ENCODE data around the gene TOMM20. TPM values are rescaled to one million over a fixed set of nuclear protein-coding genes. Genes with fewer than 3 reads are reported as not detected.

The TOMM20 gene
- total and polyA plus RNA-seq, 2 of the 8 experiments (the other 6 are each of a cell fraction or from before 2014, with no cell fraction given): 71.4 to 168 TPM

GRCh38 chr1:235156740-235157139 is 28.1 kb upstream of the TOMM20 start:
- H3K36me3 ChIP-seq (ENCODE audit: control insufficient read depth in 2 of 4, insufficient read depth in 4 of 4, low read length in 3 of 4): peaks cover 17 to 60% (median 46%) of the 10 kb centered on the region in 4 experiments
- H3K23ac ChIP-seq (ENCODE audit: insufficient read length): no peak overlapping the region
- H3K4me2 ChIP-seq (ENCODE audit: insufficient read depth in 1 of 2, low read depth in 2 of 2, low read length in 2 of 2): no peak overlapping the region
- H2BK120ac ChIP-seq (replicated peaks; ENCODE audit: low read depth, low read length): no peak overlapping the region
- WGBS, 2 experiments (ENCODE audit: extremely low coverage in 1 of 2, insufficient coverage in 1 of 2, insufficient read length in 1 of 2, insufficient replicate concordance in 2 of 2, low coverage in 1 of 2, low lambda C conversion rate in 2 of 2, missing lambda C conversion rate in 1 of 2): 88% methylated on average over 4 of the region's 4 CpGs; no CpG with 5 or more reads in 1 of the 2 experiments
- no peak overlapping the region for H3K4me3 ChIP-seq (ENCODE audit: extremely low read depth in 1 of 4, insufficient read depth in 2 of 4, low read depth in 3 of 4, low read length in 4 of 4)
- H4K91ac ChIP-seq (replicated peaks; ENCODE audit: insufficient read length, low read length): no peak overlapping the region
- H2BK20ac ChIP-seq (ENCODE audit: low read length): no peak overlapping the region
- H2AK5ac ChIP-seq (ENCODE audit: low read depth, low read length): no peak overlapping the region
- H4K5ac ChIP-seq (ENCODE audit: insufficient read length, low read depth, low read length): no peak overlapping the region
- H2BK15ac ChIP-seq (ENCODE audit: low read length): no peak overlapping the region
- H3K79me2 ChIP-seq (ENCODE audit: control insufficient read depth in 1 of 2, insufficient read depth in 2 of 2, low read length in 2 of 2): peaks cover 0 to 30% of the 10 kb centered on the region in 2 experiments; a peak in 2 of 4 replicates
- H3K27ac ChIP-seq (ENCODE audit: low read depth, low read length): no peak overlapping the region
- no peaks in the 10 kb centered on the region for H3K27me3 ChIP-seq (replicated peaks in 1 of 4; ENCODE audit: control insufficient read depth in 3 of 4, extremely low read depth in 1 of 4, insufficient read depth in 3 of 4, low read length in 3 of 4)
- POLR2A ChIA-PET (ENCODE audit: partially characterized antibody): interaction anchor here (0.7 to 2.3 kb wide), 8 partner anchors 9 to 35 kb away, joined by 3 to 18 read pairs (median 4); no protein-coding TSS in a partner anchor
- H3K4me1 ChIP-seq (replicated peaks in 1 of 4; ENCODE audit: control insufficient read depth in 3 of 4, insufficient read depth in 4 of 4, low read length in 3 of 4): peaks cover 0 to 2% (median under 1%) of the 10 kb centered on the region in 4 experiments; a peak in 4 of 7 replicates
- FAIRE-seq (no peak), DNase-seq (ENCODE audit: low read depth in 1 of 2, low spot score in 2 of 2) (no peak)
- H3K79me1 ChIP-seq (ENCODE audit: low read depth, low read length): no peaks in the 10 kb centered on the region; the same call in 1 of the 2 replicates
- no peak overlapping the region for H3K18ac ChIP-seq (ENCODE audit: extremely low read depth, low read length)
- no peak overlapping the region for H3K4ac ChIP-seq (replicated peaks; ENCODE audit: insufficient read length, low read depth, low read length)
- H3K23me2 ChIP-seq (ENCODE audit: low read depth, low read length): peaks cover 6% of the 10 kb centered on the region
- H3K56ac ChIP-seq (replicated peaks; ENCODE audit: insufficient read length, low read depth, low read length): no peak overlapping the region
- CTCF ChIA-PET (ENCODE audit: partially characterized antibody): interaction anchor here (0.6 to 2.3 kb wide), 7 partner anchors 10 to 259 kb away, joined by 3 to 7 read pairs (median 4); no protein-coding TSS in a partner anchor
- no peaks in the 10 kb centered on the region for H3K9me3 ChIP-seq (ENCODE audit: insufficient read depth in 2 of 2, low read depth in 1 of 2, low read length in 1 of 2)
- no peak overlapping the region for H3K14ac ChIP-seq (ENCODE audit: insufficient read length)
- H2AFZ ChIP-seq (ENCODE audit: low read length): no peak overlapping the region
- H4K8ac ChIP-seq (ENCODE audit: extremely low read depth, insufficient read depth, low read length): no peak overlapping the region
- H2BK12ac ChIP-seq (ENCODE audit: low read depth, low read length): no peak overlapping the region
- H3K9ac ChIP-seq (replicated peaks in 1 of 4; ENCODE audit: extremely low read depth in 1 of 4, low read depth in 3 of 4, low read length in 3 of 4): no peak overlapping the region
- no peak overlapping the region for H2BK5ac ChIP-seq (ENCODE audit: low read depth, low read length)
- peaks cover 0 to 4% of the 10 kb centered on the region in 2 experiments for H4K20me1 ChIP-seq (replicated peaks in 1 of 2; ENCODE audit: control insufficient read depth in 1 of 2, insufficient read depth in 2 of 2, low read length in 2 of 2)
- TF ChIP-seq NRF1 (IDR thresholded peaks at IDR 0.05; ENCODE audit: low read depth, low read length): no peak
- no peak for TF ChIP-seq GABPA (IDR thresholded peaks at IDR 0.05; ENCODE audit: borderline replicate concordance, insufficient read depth, low read length)
- TF ChIP-seq HDAC2 (IDR thresholded peaks at IDR 0.05; ENCODE audit: borderline replicate concordance in 1 of 2, low read depth in 2 of 2, low read length in 2 of 2): no peak
- no peak for TF ChIP-seq TAF7 (optimal IDR thresholded peaks at IDR 0.05; ENCODE audit: borderline replicate concordance, low read depth, low read length)

All from H1 (cell line).